Epithelial cell of umbilical artery (primary cell): ENCODE data around the gene RPL3. TPM values are rescaled to one million over a fixed set of nuclear protein-coding genes. Genes with fewer than 3 reads are reported as not detected.

ENCODE experiments used
- total RNA-seq: library from RNA; depleted of rRNA; stranded (reverse); fragments of >200 nt; gene quantifications from 2 replicates; pipeline ENCODE4 v1.2.3, GENCODE V29; 2014

The RPL3 gene
- total RNA-seq, result 1,675 and 4,052 TPM in 2 replicates

DNA sequence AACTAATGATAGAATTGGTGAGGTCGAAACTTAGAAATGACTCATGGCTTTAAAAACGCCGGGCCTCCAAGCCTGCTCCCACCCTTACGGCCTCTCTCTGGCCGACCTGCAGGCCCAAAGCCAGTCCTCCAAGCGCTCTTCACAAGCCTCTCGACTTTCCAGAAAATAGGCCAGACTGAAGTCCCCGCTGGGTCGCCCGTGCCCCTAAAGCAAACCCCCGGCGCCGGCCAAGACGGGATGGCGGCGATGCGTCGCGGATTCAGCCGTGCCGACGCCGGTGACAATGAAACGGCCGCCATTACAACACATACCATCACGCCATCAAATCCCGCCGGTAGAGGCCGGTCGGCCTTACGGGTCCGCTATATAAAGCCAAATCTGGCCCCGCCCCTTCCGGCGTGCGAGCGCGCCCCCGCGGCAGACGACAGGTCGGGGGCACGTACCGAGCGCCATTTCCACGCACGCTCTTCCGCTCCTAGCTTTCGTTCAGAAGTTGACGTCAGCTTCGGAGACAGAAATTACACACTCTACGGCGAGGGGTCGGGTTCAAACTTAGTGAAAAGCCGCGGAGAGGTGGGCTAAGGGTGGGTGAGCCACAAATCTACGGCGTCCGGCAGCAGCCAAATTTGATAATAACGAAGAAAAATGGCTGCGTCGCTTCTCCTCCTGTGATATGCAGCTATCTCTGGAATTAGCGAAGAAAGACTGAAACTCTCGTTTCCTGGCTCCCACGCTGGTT, at the start of gene RPL3:
Gene RPL3, minus strand, starts transcription at position 340 of the 739 bp plus-strand sequence. Its CDS starts 26 bp downstream, at position 314.

DNA sequence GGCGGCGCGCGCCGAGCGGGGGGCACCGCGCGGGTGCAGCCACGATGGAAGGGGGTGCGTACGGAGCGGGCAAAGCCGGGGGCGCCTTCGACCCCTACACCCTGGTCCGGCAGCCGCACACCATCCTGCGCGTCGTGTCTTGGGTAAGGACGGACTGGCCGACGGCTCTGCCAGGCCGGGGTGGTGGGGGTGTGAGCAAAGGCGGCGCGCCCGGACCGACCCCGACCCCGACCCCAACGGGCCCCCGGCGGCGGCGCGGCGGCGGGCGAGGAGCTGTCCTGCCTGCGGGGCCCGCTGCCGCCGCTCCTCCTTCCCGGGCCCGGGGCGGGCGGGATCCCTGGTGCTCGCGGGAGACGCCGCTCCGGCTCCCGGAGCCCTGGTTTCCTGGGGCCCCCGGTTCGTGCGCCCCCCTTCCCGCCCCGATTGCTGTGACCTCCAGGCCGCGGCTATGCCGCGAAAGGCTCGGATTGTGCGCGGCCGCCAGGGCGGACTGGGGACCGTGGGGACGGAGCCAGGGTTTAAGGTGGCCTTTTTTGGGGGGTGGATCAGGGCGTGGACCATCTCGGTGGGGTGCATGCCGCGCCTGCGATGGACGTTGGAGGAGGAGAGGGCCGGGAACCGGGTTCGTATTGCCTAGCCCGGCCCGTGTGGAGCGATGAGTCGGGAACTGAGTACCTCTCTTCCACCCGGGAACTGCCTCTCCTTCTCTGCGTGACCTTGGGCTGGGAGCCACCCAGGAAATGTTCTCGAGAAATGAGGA, 30.7 kb upstream of the RPL3 start, which contains the start of gene SYNGR1:
Gene SYNGR1, plus strand, starts transcription at position 25 of the 760 bp plus-strand sequence. Its CDS starts 20 bp downstream, at position 45.

Other genes with a start within 250 kb of the RPL3 start
- 2.9 and 17.6 TPM in 2 replicates for gene APOBEC3G, start 242.3 kb downstream of the RPL3 start, total RNA-seq
- gene APOBEC3H, start 222.4 kb downstream of the RPL3 start, total RNA-seq, result 0.32 TPM in 1 of 2 replicates, not detected in the other
- 1.3 and 3.2 TPM in 2 replicates for gene CBX7, start 166.9 kb downstream of the RPL3 start, total RNA-seq
- 43.6 and 51.0 TPM in 2 replicates for gene PDGFB, start 74.6 kb downstream of the RPL3 start, total RNA-seq
- gene SYNGR1, start 30.4 kb upstream of the RPL3 start, total RNA-seq, result 1.8 and 2.6 TPM in 2 replicates
- gene TAB1, start 80.2 kb upstream of the RPL3 start, total RNA-seq, result 10.1 and 13.5 TPM in 2 replicates
- gene MGAT3, start 137.4 kb upstream of the RPL3 start, total RNA-seq, result under 0.01 TPM in 1 of 2 replicates, not detected in the other
- gene MIEF1, start 182.7 kb upstream of the RPL3 start, total RNA-seq, result 20.8 and 21.1 TPM in 2 replicates
- 183 and 249 TPM in 2 replicates for gene ATF4, start 200.9 kb upstream of the RPL3 start, total RNA-seq
- gene RPS19BP1, start 213.1 kb upstream of the RPL3 start, total RNA-seq, result 47.6 and 78.6 TPM in 2 replicates